Measurements from ENCODE around the gene IVNS1ABP.
A peak's percentile ranks its signal among the peaks of the same experiment; 100 is the strongest.

The IVNS1ABP gene

DNA sequence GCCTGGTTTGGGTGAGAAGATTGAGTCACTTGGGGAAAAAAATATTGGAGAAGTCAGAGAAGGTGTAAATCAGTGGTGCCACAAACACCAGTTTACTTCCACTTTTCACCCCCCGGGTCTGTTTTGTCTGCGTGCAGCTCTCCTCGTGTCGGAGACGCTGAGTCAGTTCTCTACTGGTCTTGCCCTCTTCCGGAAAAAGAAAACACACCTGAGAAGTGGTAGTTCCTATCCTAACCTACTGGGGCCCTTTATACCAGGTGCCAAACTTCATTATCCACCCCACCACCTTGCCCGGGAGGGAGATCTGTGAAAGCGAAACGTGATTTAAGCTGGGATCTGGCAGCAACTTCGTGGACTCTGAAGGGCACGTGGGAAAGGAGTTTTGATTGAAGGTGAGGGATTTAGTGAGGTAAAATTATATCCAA is 855 bp upstream of the IVNS1ABP start:
- DNase-seq, result no peak
- H3K4me1 Mint-ChIP-seq, result peaks cover 58% of the 10 kb centered on the region
- H3K4me3 Mint-ChIP-seq, result peak overlapping the region; percentile 96

GRCh38 chr1:185316163-185317033 is 645 bp downstream of the IVNS1ABP start:
- DNase-seq, result peak; percentile 96
- TF ChIP-seq, protein P1, sequence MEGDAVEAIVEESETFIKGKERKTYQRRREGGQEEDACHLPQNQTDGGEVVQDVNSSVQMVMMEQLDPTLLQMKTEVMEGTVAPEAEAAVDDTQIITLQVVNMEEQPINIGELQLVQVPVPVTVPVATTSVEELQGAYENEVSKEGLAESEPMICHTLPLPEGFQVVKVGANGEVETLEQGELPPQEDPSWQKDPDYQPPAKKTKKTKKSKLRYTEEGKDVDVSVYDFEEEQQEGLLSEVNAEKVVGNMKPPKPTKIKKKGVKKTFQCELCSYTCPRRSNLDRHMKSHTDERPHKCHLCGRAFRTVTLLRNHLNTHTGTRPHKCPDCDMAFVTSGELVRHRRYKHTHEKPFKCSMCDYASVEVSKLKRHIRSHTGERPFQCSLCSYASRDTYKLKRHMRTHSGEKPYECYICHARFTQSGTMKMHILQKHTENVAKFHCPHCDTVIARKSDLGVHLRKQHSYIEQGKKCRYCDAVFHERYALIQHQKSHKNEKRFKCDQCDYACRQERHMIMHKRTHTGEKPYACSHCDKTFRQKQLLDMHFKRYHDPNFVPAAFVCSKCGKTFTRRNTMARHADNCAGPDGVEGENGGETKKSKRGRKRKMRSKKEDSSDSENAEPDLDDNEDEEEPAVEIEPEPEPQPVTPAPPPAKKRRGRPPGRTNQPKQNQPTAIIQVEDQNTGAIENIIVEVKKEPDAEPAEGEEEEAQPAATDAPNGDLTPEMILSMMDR (IDR thresholded peaks at IDR 0.05), result no peak
- Mint-ChIP-seq H3K27me3 (ENCODE audit: low read depth, poor library complexity) (no peaks in the 10 kb centered on the region), H3K27ac (peak overlapping the region; percentile 100), H3K9me3 (peaks cover 6% of the 10 kb centered on the region), H3K4me3 (peak overlapping the region; percentile 96), H3K4me1 (peaks cover 72% of the 10 kb centered on the region), H3K36me3 (ENCODE audit: low read depth) (peaks cover 31% of the 10 kb centered on the region)

More for the DNA sequence above, 855 bp upstream of the IVNS1ABP start:
- Mint-ChIP-seq H3K27me3 (ENCODE audit: low read depth, poor library complexity) (no peaks in the 10 kb centered on the region), H3K27ac (peak overlapping the region; percentile 91), H3K9me3 (peaks cover 6% of the 10 kb centered on the region), H3K36me3 (ENCODE audit: low read depth) (peaks cover 32% of the 10 kb centered on the region)
- TF ChIP-seq, protein P1 (IDR thresholded peaks at IDR 0.05), result no peak

GRCh38 chr1:185315445-185316071 is 1.5 kb downstream of the IVNS1ABP start:
- Mint-ChIP-seq H3K9me3 (no peaks in the 10 kb centered on the region), H3K36me3 (ENCODE audit: low read depth) (peaks cover 29% of the 10 kb centered on the region), H3K4me3 (peak overlapping the region; percentile 96), H3K27ac (peak overlapping the region; percentile 30), H3K27me3 (ENCODE audit: low read depth, poor library complexity) (no peaks in the 10 kb centered on the region), H3K4me1 (peaks cover 66% of the 10 kb centered on the region)
- DNase-seq, result no peak
- TF ChIP-seq, protein P1 (IDR thresholded peaks at IDR 0.05), result no peak

DNA sequence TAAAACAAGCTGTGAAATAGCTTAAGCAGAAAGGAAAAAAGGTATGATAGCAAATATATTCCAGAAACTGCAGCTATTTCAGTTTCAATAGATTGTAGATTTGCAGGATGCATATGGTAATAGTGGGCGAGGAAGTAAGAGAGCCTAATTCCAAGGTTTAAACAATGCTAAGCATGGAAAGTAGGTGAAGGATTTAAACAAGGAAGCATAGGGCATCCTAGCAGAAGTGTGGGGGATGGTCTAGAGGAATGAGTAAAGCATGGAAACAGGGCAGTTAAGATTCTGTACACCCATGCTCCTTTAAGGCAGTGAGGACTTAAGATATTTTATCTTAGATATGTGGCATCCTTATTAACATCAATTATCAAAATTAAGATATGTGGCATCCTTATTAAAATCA is 2.6 kb downstream of the IVNS1ABP start:
- TF ChIP-seq, protein P1 (IDR thresholded peaks at IDR 0.05), result no peak
- Mint-ChIP-seq H3K27ac (peak overlapping the region; percentile 16), H3K4me1 (peaks cover 65% of the 10 kb centered on the region), H3K4me3 (peak overlapping the region; percentile 96), H3K36me3 (ENCODE audit: low read depth) (peaks cover 20% of the 10 kb centered on the region), H3K27me3 (ENCODE audit: low read depth, poor library complexity) (no peaks in the 10 kb centered on the region), H3K9me3 (no peaks in the 10 kb centered on the region)
- DNase-seq, result no peak

DNA sequence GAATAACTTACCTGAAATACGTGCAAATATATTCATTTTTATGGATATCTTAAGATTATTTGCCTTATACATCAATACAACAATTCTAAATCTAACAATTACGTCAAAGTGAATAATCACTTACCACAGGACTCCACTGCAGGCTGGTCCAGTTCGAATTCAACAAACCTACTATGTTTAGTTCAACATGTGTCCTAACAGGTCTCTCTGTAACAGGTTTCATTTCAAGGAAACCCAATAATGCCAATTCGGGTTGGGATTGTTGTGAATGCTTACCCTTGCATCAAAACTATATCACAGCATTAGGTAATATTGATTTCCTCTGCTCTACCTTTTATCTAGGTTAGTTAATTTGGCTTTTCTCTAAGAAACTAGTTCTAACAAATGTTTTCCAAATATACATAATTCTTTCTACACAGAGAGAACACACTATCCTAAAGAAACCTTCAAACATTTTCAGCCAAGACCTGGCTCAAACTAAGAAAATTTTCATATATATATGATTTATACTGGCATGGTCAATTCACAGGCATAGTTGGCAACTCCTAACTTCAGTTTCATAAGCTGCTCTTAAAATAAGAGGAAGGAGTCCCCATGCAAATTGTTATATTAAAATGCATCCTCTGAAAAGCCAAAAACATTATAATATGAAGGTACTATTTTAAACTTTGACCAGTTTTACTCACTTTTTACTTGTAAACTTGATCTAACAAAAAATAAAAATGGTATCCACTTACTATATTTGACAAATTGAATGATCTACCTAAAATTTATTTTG is 4.5 kb downstream of the IVNS1ABP start:
- TF ChIP-seq, protein P1 (IDR thresholded peaks at IDR 0.05), result no peak
- H3K27me3 Mint-ChIP-seq (ENCODE audit: low read depth, poor library complexity), result no peaks in the 10 kb centered on the region
- H3K36me3 Mint-ChIP-seq (ENCODE audit: low read depth), result peaks cover 25% of the 10 kb centered on the region
- peaks cover 47% of the 10 kb centered on the region for H3K4me1 Mint-ChIP-seq
- no peak overlapping the region for H3K27ac Mint-ChIP-seq
- DNase-seq, result no peak
- peak overlapping the region; percentile 96 for H3K4me3 Mint-ChIP-seq
- no peaks in the 10 kb centered on the region for H3K9me3 Mint-ChIP-seq
